Cardiac muscle cell (in vitro differentiated cells and primary cell): Measurements from ENCODE around the gene CCDC27. TPM values are rescaled to one million over a fixed set of nuclear protein-coding genes. Genes with fewer than 3 reads are reported as not detected.
A peak's percentile ranks its signal among the peaks of the same experiment; 100 is the strongest.
"Not testable (repeated sequence)": the region's sequence is repeated elsewhere in the genome, so short reads cannot be mapped to it uniquely, and the experiment has no call there.

Experiments used
- DNase-seq, 2 donors: peaks; one replicate each; pipeline versions ENCODE4 v3.0.0 to v3.0.0-alpha.2; 2010 to 2017; ENCODE audit warnings: low read depth in 1 of 2, low spot score in 1 of 2
- H3K27ac ChIP-seq: fragments of 200-600 bp; sonication (generic); 2 replicates; pipeline ENCODE4 v1.5.1; 2016
- H3K27me3 ChIP-seq: fragments of 200-600 bp; sonication (generic); 2 replicates; pipeline ENCODE4 v1.6.0; 2016; ENCODE audit warnings: control low read depth
- H3K36me3 ChIP-seq: fragments of 200-600 bp; sonication (generic); 2 replicates; pipeline ENCODE4 v1.5.1; 2016; ENCODE audit warnings: control low read depth
- H3K4me1 ChIP-seq: fragments of 200-600 bp; sonication (generic); 2 replicates; pipeline ENCODE4 v1.8.1; 2017; ENCODE audit warnings: low read depth, mild to moderate bottlenecking, mixed run types
- H3K4me3 ChIP-seq: fragments of 200-600 bp; sonication (generic); 2 replicates; pipeline ENCODE4 v1.5.1; 2016; ENCODE audit warnings: mild to moderate bottlenecking
- H3K9me3 ChIP-seq: fragments of 200-600 bp; sonication (generic); 2 replicates; pipeline ENCODE4 v1.5.1; 2017; ENCODE audit warnings: low read depth, mild to moderate bottlenecking, control low read depth
- CTCF ChIP-seq: IDR thresholded peaks from 2 replicates; pipeline ENCODE4 v1.5.1; 2012; ENCODE audit warnings: low read depth, mild to moderate bottlenecking, low read length
- polyA plus RNA-seq: library from polyadenylated mRNA; unstranded; fragments of >200 nt; fragmentation: Nextera tagmentation; extraction: Ambion mirVana; gene quantifications from 2 replicates; pipeline ENCODE4 v1.2.1, GENCODE V29; 2016
- total RNA-seq: library from RNA; depleted of rRNA; stranded (reverse); fragments of >200 nt; gene quantifications from 2 replicates; pipeline ENCODE4 v1.2.3, GENCODE V29; 2016

Gene CCDC27
- total and polyA plus RNA-seq, 2 experiments from 2014 or later, result 0.09 to 0.71 TPM

- no peaks in the 10 kb centered on the region for H3K36me3 ChIP-seq
- H3K4me1 ChIP-seq, result no peaks in the 10 kb centered on the region
- H3K4me3 ChIP-seq, result no peak overlapping the region
- H3K27me3 ChIP-seq, result no peaks in the 10 kb centered on the region
- H3K27ac ChIP-seq, result no peak overlapping the region
- DNase-seq, result no peak
- no peaks in the 10 kb centered on the region for H3K9me3 ChIP-seq
- no peak for TF ChIP-seq CTCF
These were observed 30.2 kb upstream of the CCDC27 start for GRCh38 chr1:3721955-3722465.

- Histone ChIP-seq H3K9me3 (no peaks in the 10 kb centered on the region), H3K27ac (no peak overlapping the region), H3K4me3 (no peak overlapping the region), H3K36me3 (no peaks in the 10 kb centered on the region), H3K27me3 (no peaks in the 10 kb centered on the region), H3K4me1 (no peaks in the 10 kb centered on the region)
- DNase-seq, result no peak
- TF ChIP-seq CTCF, result no peak
These were observed 29.4 kb upstream of the CCDC27 start for GRCh38 chr1:3722846-3723245.

GRCh38 chr1:3724416-3725030 lies 27.7 kb upstream of the CCDC27 start:
- not testable (repeated sequence) for H3K27me3 ChIP-seq, H3K27ac ChIP-seq, H3K9me3 ChIP-seq, H3K4me1 ChIP-seq, H3K36me3 ChIP-seq, H3K4me3 ChIP-seq
- TF ChIP-seq CTCF, result peak; percentile 97
- peak; percentile 64 to 86 for DNase-seq

GRCh38 chr1:3725366-3725765 lies 26.9 kb upstream of the CCDC27 start:
- TF ChIP-seq CTCF, result no peak
- Histone ChIP-seq H3K9me3 (no peaks in the 10 kb centered on the region), H3K36me3 (no peaks in the 10 kb centered on the region), H3K4me3 (no peak overlapping the region), H3K27me3 (no peaks in the 10 kb centered on the region), H3K27ac (no peak overlapping the region), H3K4me1 (no peaks in the 10 kb centered on the region)
- no peak for DNase-seq

GRCh38 chr1:3727042-3727824 lies 25.0 kb upstream of the CCDC27 start:
- peak; percentile 34 to 69 for DNase-seq
- Histone ChIP-seq H3K36me3 (no peaks in the 10 kb centered on the region), H3K4me1 (no peaks in the 10 kb centered on the region), H3K9me3 (no peaks in the 10 kb centered on the region), H3K27me3 (no peaks in the 10 kb centered on the region), H3K4me3 (no peak overlapping the region), H3K27ac (no peak overlapping the region)
- TF ChIP-seq CTCF, result peak; percentile 57
